CD8-positive, alpha-beta memory T cell (primary cell): ENCODE data around the gene CTTNBP2NL. TPM values are rescaled to one million over a fixed set of nuclear protein-coding genes. Genes with fewer than 3 reads are reported as not detected.

Source experiments
- CTCF ChIA-PET: fragments of 350-600 bp; sonication (Branson Sonifier 250); formaldehyde crosslinking; loops from one replicate; lab custom pipeline; 2021; ENCODE audit warnings: antibody characterized with exemption; lab: Charles Lee
- POLR2A ChIA-PET: fragments of 350-600 bp; sonication (Branson Sonifier 250); formaldehyde crosslinking; loops from one replicate; lab custom pipeline; 2021; ENCODE audit warnings: antibody characterized with exemption; lab: Charles Lee
- DNase-seq, 5 donors: peaks; one replicate each; pipeline versions ENCODE4 v3.0.0 to v3.0.0-alpha.2; 2020 to 2022; ENCODE audit warnings: mixed read lengths in 1 of 5
- H3K27ac ChIP-seq: one replicate; pipeline ENCODE4 v1.7.0; 2013; ENCODE audit warnings: low read depth, mild to moderate bottlenecking, low read length, moderate library complexity
- H3K27me3 ChIP-seq: 2 replicates; pipeline ENCODE4 v1.7.0; 2013; ENCODE audit warnings: low read length, mild to moderate bottlenecking; ENCODE audit not compliant: insufficient read depth, poor library complexity, severe bottlenecking
- H3K36me3 ChIP-seq: 2 replicates; pipeline ENCODE4 v1.7.0; 2013; ENCODE audit warnings: mild to moderate bottlenecking, low read length, moderate library complexity; ENCODE audit not compliant: insufficient read depth
- H3K4me1 ChIP-seq: 2 replicates; pipeline ENCODE4 v1.7.0; 2013; ENCODE audit warnings: mild to moderate bottlenecking, low read length, moderate library complexity; ENCODE audit not compliant: insufficient read depth
- H3K4me3 ChIP-seq: 2 replicates; pipeline ENCODE4 v1.7.0; 2013; ENCODE audit warnings: mild to moderate bottlenecking, low read length
- H3K9me3 ChIP-seq: 2 replicates; pipeline ENCODE4 v1.7.0; 2013; ENCODE audit warnings: mild to moderate bottlenecking, low read length
- H3K27ac Mint-ChIP-seq, 8 donors: one replicate each; pipeline ENCODE4 v1.8.0; 2020 to 2021; ENCODE audit warnings: mixed read lengths in 8 of 8, mild to moderate bottlenecking in 6 of 8, inconsistent platforms in 3 of 8, moderate library complexity in 3 of 8
- H3K27me3 Mint-ChIP-seq, 2 donors: one replicate each; pipeline ENCODE4 v1.8.0; 2020 to 2021; ENCODE audit warnings: mixed read lengths in 2 of 2, mild to moderate bottlenecking in 1 of 2, moderate library complexity in 1 of 2
- H3K36me3 Mint-ChIP-seq, 3 donors: one replicate each; pipeline ENCODE4 v1.8.0; 2020 to 2021; ENCODE audit warnings: mixed read lengths in 3 of 3, inconsistent platforms in 1 of 3, mild to moderate bottlenecking in 1 of 3
- H3K4me1 Mint-ChIP-seq, 3 donors: one replicate each; pipeline ENCODE4 v1.8.0; 2020 to 2021; ENCODE audit warnings: mixed read lengths in 3 of 3, inconsistent platforms in 1 of 3, mild to moderate bottlenecking in 1 of 3
- H3K4me3 Mint-ChIP-seq, 7 donors: one replicate each; pipeline ENCODE4 v1.8.0; 2020 to 2021; ENCODE audit warnings: mixed read lengths in 7 of 7, mild to moderate bottlenecking in 6 of 7, moderate library complexity in 4 of 7, inconsistent platforms in 2 of 7
- H3K9me3 Mint-ChIP-seq, 5 donors: one replicate each; pipeline ENCODE4 v1.8.0; 2020 to 2022; ENCODE audit warnings: mixed read lengths in 5 of 5, mild to moderate bottlenecking in 3 of 5, moderate library complexity in 2 of 5, inconsistent platforms in 1 of 5
- polyA plus RNA-seq: library from polyadenylated mRNA; unstranded; fragments of 300-500 nt; fragmentation: Illumina TruSeq; gene quantifications from one replicate; pipeline ENCODE4 v1.2.3, GENCODE V29; 2021
- total RNA-seq, 2 experiments: library from RNA; stranded (reverse); gene quantifications; one replicate each; pipeline ENCODE4 v1.2.3, GENCODE V29; 2021

The CTTNBP2NL gene
- total and polyA plus RNA-seq, 3 experiments from 2014 or later, result 0.07 to 2.5 (median 2.3) TPM

- Mint-ChIP-seq H3K9me3 (no peaks in the 10 kb centered on the region), H3K27me3 (peaks cover 10 to 12% of the 10 kb centered on the region in 2 donors), H3K4me3 (peak overlapping the region; percentile 38 to 90 (median 75)), H3K27ac (peak overlapping the region in 1 of 8 donors; percentile 32), H3K36me3 (no peaks in the 10 kb centered on the region), H3K4me1 (peaks cover 6 to 17% (median 9%) of the 10 kb centered on the region in 3 donors)
- H3K27ac ChIP-seq, result no peak overlapping the region
- peaks cover 25% of the 10 kb centered on the region for H3K27me3 ChIP-seq
- no peak for DNase-seq
- POLR2A ChIA-PET, result no interaction called here
- H3K9me3 ChIP-seq, result no peaks in the 10 kb centered on the region
- H3K36me3 ChIP-seq, result no peaks in the 10 kb centered on the region
- CTCF ChIA-PET, result interaction anchor here (2.4 kb wide), 1 partner anchor 8 kb away, joined by 7 read pairs; no protein-coding TSS in a partner anchor
- H3K4me1 ChIP-seq, result peaks cover 11% of the 10 kb centered on the region
- no peak overlapping the region for H3K4me3 ChIP-seq
These were observed 113.7 kb downstream of the CTTNBP2NL start for GRCh38 chr1:112509660-112510178.

DNA sequence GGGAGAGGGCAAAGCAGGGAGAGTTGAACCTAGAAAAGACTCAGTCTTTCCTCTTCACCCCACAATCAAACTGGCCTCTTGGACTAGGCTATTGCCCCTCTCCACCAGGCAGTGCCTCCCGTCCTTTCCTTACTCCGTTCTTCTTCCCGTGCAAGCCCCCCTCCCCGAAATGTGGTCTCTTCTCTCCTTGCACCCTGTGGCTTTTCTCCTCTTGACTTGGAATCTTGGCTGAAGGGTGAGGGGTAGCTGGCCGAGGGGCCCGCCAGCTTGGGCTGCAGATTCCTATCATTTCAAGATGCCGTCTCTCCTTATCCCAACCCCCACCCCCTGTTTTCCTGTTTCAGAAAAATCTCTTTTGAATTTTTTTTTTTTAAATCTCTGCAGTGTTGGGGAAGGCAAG is 114.3 kb downstream of the CTTNBP2NL start:
- peaks cover 6 to 17% (median 9%) of the 10 kb centered on the region in 3 donors for H3K4me1 Mint-ChIP-seq
- H3K27ac ChIP-seq, result no peak overlapping the region
- no peaks in the 10 kb centered on the region for H3K9me3 Mint-ChIP-seq
- peak overlapping the region in 5 of 7 donors; percentile 51 to 90 (median 68) for H3K4me3 Mint-ChIP-seq
- H3K4me1 ChIP-seq, result peaks cover 11% of the 10 kb centered on the region
- H3K4me3 ChIP-seq, result no peak overlapping the region
- no peak overlapping the region for H3K27ac Mint-ChIP-seq
- no peak for DNase-seq
- ChIA-PET CTCF (interaction anchor here (2.4 kb wide), 1 partner anchor 9 kb away, joined by 7 read pairs; no protein-coding TSS in a partner anchor), POLR2A (no interaction called here)
- no peaks in the 10 kb centered on the region for H3K36me3 Mint-ChIP-seq
- no peaks in the 10 kb centered on the region for H3K9me3 ChIP-seq
- H3K27me3 ChIP-seq, result peaks cover 21% of the 10 kb centered on the region
- peaks cover 6 to 7% of the 10 kb centered on the region in 2 donors for H3K27me3 Mint-ChIP-seq
- no peaks in the 10 kb centered on the region for H3K36me3 ChIP-seq

Other genes starting within 250 kb of the CTTNBP2NL start
- gene WNT2B, start 112.8 kb downstream of the CTTNBP2NL start, total RNA-seq, result under 1 TPM; 0.09 to 0.13 TPM
- 0.09 TPM for gene WNT2B, start 112.8 kb downstream of the CTTNBP2NL start, polyA plus RNA-seq
- gene ST7L, start 222.9 kb downstream of the CTTNBP2NL start, total RNA-seq, result 10 to 100 TPM; 11.6 to 12.2 TPM
- 11.3 TPM for gene ST7L, start 222.9 kb downstream of the CTTNBP2NL start, polyA plus RNA-seq
- gene CAPZA1, start 223.6 kb downstream of the CTTNBP2NL start, total RNA-seq, result 100 to 1,000 TPM; 255 to 266 TPM
- gene CAPZA1, start 223.6 kb downstream of the CTTNBP2NL start, polyA plus RNA-seq, result 212 TPM